H1 (cell line): Measurements from ENCODE around the gene DHRS13. TPM values are rescaled to one million over a fixed set of nuclear protein-coding genes. Genes with fewer than 3 reads are reported as not detected.

Experiments used
- BACH1 ChIP-seq: IDR thresholded peaks from 2 replicates; pipeline ENCODE4 v1.6.1; 2012; ENCODE audit warnings: low read length, improper control_type of control experiment
- CHD1 ChIP-seq: IDR thresholded peaks from 2 replicates; pipeline ENCODE4 v1.6.1; 2012; ENCODE audit warnings: low read depth, low read length, improper control_type of control experiment
- CHD2 ChIP-seq: IDR thresholded peaks from 2 replicates; pipeline ENCODE4 v1.6.1; 2012; ENCODE audit warnings: low read length, improper control_type of control experiment
- CTBP2 ChIP-seq: IDR thresholded peaks from 2 replicates; pipeline ENCODE4 v1.7.0; 2011; ENCODE audit warnings: borderline replicate concordance, mild to moderate bottlenecking, moderate library complexity, mixed read lengths, low read length; ENCODE audit not compliant: insufficient read depth, insufficient read length
- CTCF ChIP-seq, 3 experiments: IDR thresholded peaks; 1 replicate in 2 of 3; 2 replicates in 1 of 3; pipeline versions ENCODE4 v1.5.1 to v1.6.1; 2011; ENCODE audit warnings: low read length in 3 of 3, mild to moderate bottlenecking in 3 of 3, inconsistent platforms in 2 of 3, low read depth in 1 of 3, moderate library complexity in 1 of 3; ENCODE audit not compliant: insufficient read depth in 1 of 3; ENCODE audit errors: control extremely low read depth in 1 of 3
- E2F6 ChIP-seq: IDR thresholded peaks from 2 replicates; pipeline ENCODE4 v1.6.1; 2012; ENCODE audit warnings: inconsistent platforms
- EP300 ChIP-seq, 2 experiments: IDR thresholded peaks; 1 replicate in 1 of 2; 2 replicates in 1 of 2; pipeline ENCODE4 v1.6.1; 2011 to 2012; ENCODE audit warnings: low read depth in 2 of 2, low read length in 2 of 2, mild to moderate bottlenecking in 2 of 2, borderline replicate concordance in 1 of 2, inconsistent platforms in 1 of 2, moderate library complexity in 1 of 2
- FOSL1 ChIP-seq: IDR thresholded peaks from 2 replicates; pipeline ENCODE4 v1.6.1; 2011; ENCODE audit warnings: mild to moderate bottlenecking, low read depth, low read length, moderate library complexity; ENCODE audit not compliant: insufficient read depth
- GABPA ChIP-seq: IDR thresholded peaks from 2 replicates; pipeline ENCODE4 v1.6.1; 2011; ENCODE audit warnings: mild to moderate bottlenecking, low read length, moderate library complexity, borderline replicate concordance; ENCODE audit not compliant: insufficient read depth
- GTF2F1 ChIP-seq: IDR thresholded peaks from 2 replicates; pipeline ENCODE4 v1.6.1; 2012; ENCODE audit warnings: low read depth, low read length, improper control_type of control experiment, borderline replicate concordance
- JUN ChIP-seq: IDR thresholded peaks from 2 replicates; pipeline ENCODE4 v1.6.1; 2011; ENCODE audit warnings: low read depth, mild to moderate bottlenecking, improper control_type of control experiment, low read length
- KDM4A ChIP-seq: IDR thresholded peaks from one replicate; pipeline ENCODE4 v1.7.1; 2012; ENCODE audit warnings: low read depth, mild to moderate bottlenecking, moderate library complexity, low read length, inconsistent platforms; ENCODE audit not compliant: severe bottlenecking
- NRF1 ChIP-seq: IDR thresholded peaks from 2 replicates; pipeline ENCODE4 v1.6.1; 2011; ENCODE audit warnings: mild to moderate bottlenecking, low read depth, low read length, improper control_type of control experiment
- PHF8 ChIP-seq: fragments of 200-600 bp; sonication (generic); conservative IDR thresholded peaks from 2 replicates; pipeline ENCODE4 v1.7.1; 2012; ENCODE audit warnings: low read depth, mild to moderate bottlenecking, inconsistent platforms, low read length, moderate library complexity
- POLR2A ChIP-seq, 2 experiments: IDR thresholded peaks; 1 replicate in 1 of 2; 2 replicates in 1 of 2; pipeline ENCODE4 v1.6.1; 2011; ENCODE audit warnings: low read depth in 2 of 2, low read length in 2 of 2, mild to moderate bottlenecking in 2 of 2; ENCODE audit errors: control extremely low read depth in 1 of 2
- POLR2AphosphoS5 ChIP-seq: IDR thresholded peaks from 2 replicates; pipeline ENCODE4 v1.6.1; 2011; ENCODE audit warnings: low read depth, low read length
- POU5F1 ChIP-seq: IDR thresholded peaks from 2 replicates; pipeline ENCODE4 v1.6.1; 2011; ENCODE audit warnings: low read depth, mild to moderate bottlenecking, low read length, moderate library complexity
- SAP30 ChIP-seq: fragments of 300-600 bp; sonication (generic); IDR thresholded peaks from 2 replicates; pipeline ENCODE4 v1.7.1; 2012; ENCODE audit warnings: low read length, moderate library complexity, mild to moderate bottlenecking, inconsistent platforms; ENCODE audit not compliant: insufficient read depth, insufficient replicate concordance
- TBP ChIP-seq: IDR thresholded peaks from 2 replicates; pipeline ENCODE4 v1.6.1; 2011; ENCODE audit warnings: low read depth, low read length, improper control_type of control experiment
- TEAD4 ChIP-seq: IDR thresholded peaks from 2 replicates; pipeline ENCODE4 v1.6.1; 2012; ENCODE audit warnings: low read depth, low read length, inconsistent platforms, mixed read lengths
- ZNF274 ChIP-seq: IDR thresholded peaks from 2 replicates; pipeline ENCODE4 v1.7.0; 2012; ENCODE audit warnings: low read length, borderline replicate concordance; ENCODE audit errors: extremely low read depth
- polyA plus RNA-seq, 7 experiments: library from polyadenylated mRNA; depleted of rRNA in 3 of 7; stranded (reverse) in 5 of 7; unstranded in 2 of 7; fragments of >200 nt in 5 of 7; fragments of 200-250 nt in 2 of 7; gene quantifications; 1 replicate in 5 of 7; 2 replicates in 1 of 7; 4 replicates in 1 of 7; pipeline versions ENCODE4 v1.2.1 to v1.2.3, GENCODE V29; 2011 to 2013; ENCODE audit warnings: missing spikeins in 2 of 7, mixed read lengths in 2 of 7
- total RNA-seq: library from RNA; stranded (reverse); fragmentation: NEBNext Ultra II Directional; extraction: Animal tissue kit (Norgen Biotek cat#: 25700); gene quantifications from 2 replicates; pipeline ENCODE4 v1.2.1, GENCODE V29; 2021

The DHRS13 gene
- total and polyA plus RNA-seq, 2 of the 8 experiments (the other 6 are each of a cell fraction or from before 2014, with no cell fraction given): 23.7 to 30.0 TPM

GRCh38 chr17:28902819-28903545, at the start of gene DHRS13 (continued):
- 0 out of 2 replicates have a peak, but pooled peaks have one; percentile 32 for TF ChIP-seq TBP
- no peak for TF ChIP-seq FOSL1
- TF ChIP-seq POLR2A (IDR thresholded peaks at IDR 0.05; ENCODE audit: control extremely low read depth in 1 of 2, low read depth in 2 of 2, low read length in 2 of 2): no peak
- TF ChIP-seq E2F6: no peak; the same call in 1 of the 2 replicates
- no peak for TF ChIP-seq ZNF274
- TF ChIP-seq BACH1: peak; percentile 80; the same call in 1 of the 2 replicates
- TF ChIP-seq POU5F1: no peak
- peak; percentile 75; the same call in 1 of the 2 replicates for TF ChIP-seq POLR2AphosphoS5
- peak; percentile 92 for TF ChIP-seq CTBP2
- 0 out of 2 replicates have a peak, but pooled peaks have one; percentile 3 for TF ChIP-seq TEAD4
- no peak for TF ChIP-seq SAP30
- TF ChIP-seq EP300 (IDR thresholded peaks at IDR 0.05; ENCODE audit: borderline replicate concordance in 1 of 2, low read depth in 2 of 2, low read length in 2 of 2): peak in 1 of 2 experiments; percentile 65; a peak in 1 of 3 replicates
- no peak for TF ChIP-seq KDM4A
- TF ChIP-seq CHD1: no peak
- TF ChIP-seq JUN: no peak
- no peak for TF ChIP-seq GABPA
- TF ChIP-seq CHD2: no peak
- TF ChIP-seq GTF2F1: no peak
- TF ChIP-seq NRF1: peak; percentile 43; the same call in 1 of the 2 replicates
- TF ChIP-seq CTCF (IDR thresholded peaks at IDR 0.05; ENCODE audit: control extremely low read depth in 1 of 3, insufficient read depth in 1 of 3, low read depth in 1 of 3, low read length in 3 of 3): peak; percentile 76 to 100 (median 99)
- 0 out of 2 replicates have a peak, but pooled peaks have one; percentile 58 for TF ChIP-seq PHF8
